Activated T-cell treated with anti-CD3 and anti-CD28 coated beads for 4 hours (primary cell): ENCODE data around the gene ARID2.

ENCODE experiments used
- DNase-seq: peaks from one replicate; pipeline ENCODE4 v3.0.0-alpha.2; 2020

ARID2 gene

GRCh38 chr12:45878630-45879255 lies 149.2 kb downstream of the ARID2 start:
- DNase-seq: no peak

DNA sequence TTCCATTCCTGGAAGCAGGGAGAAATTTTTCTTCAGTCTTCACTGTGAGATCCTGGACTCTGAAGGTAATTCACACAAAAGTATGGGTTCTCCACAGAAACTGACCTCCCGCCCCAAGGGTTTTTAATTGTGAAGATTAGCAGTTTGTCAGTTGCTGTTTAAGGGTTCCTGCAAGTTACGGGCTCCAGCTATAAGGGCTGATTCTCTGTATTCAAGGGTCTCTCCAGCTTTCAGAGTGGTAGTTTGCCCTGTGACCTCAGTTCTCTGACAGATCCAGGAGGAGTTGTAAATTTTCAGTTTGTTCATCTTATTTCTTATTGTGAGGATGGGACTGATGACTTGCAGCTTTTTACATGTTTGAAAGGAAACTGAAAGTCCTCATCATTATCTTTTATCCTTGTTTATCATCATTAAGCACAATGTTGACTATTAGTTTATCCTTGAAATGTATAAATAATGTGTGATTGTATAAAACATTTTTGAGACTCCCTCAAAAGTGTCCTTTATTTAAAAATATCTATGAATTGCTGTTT lies 149.9 kb downstream of the ARID2 start:
- no peak for DNase-seq

DNA sequence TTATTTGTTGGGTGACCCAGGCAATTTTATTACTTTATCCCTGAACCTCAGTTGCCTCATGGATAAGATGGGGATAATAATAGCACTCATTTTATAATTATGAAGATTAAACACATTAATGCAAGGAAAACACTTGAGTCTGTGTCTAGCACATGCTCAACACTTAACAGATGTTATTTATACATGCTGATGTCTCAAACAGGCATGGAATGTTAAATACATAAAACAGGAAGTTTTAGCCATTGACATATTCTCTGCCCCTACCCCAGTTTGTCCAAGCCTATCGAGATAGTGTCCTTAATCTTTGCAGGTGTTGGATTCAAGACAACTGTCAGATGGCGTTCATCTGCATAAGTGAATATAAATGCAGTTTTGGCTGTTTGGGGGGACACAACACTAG lies 151.0 kb downstream of the ARID2 start:
- no peak for DNase-seq

DNA sequence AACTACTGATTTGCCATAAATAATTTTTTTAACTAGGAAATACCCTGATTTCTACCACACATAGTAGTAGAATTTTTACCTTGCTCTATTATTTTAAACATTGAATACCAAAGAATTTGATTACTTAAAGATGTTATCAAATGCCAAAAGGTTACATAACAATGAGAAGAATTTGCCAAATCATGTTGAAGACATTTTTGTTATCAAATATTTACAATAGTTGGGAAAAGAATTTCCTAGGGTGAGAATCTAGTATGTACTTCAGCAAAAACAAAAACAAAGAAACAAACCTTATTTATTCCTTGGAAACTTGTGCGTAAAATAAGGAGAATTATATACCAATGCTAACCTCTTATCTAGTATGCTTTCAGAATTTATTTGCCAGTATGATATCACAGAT lies 153.7 kb downstream of the ARID2 start:
- DNase-seq: no peak

GRCh38 chr12:45886685-45887084 lies 157.2 kb downstream of the ARID2 start:
- DNase-seq: no peak

DNA sequence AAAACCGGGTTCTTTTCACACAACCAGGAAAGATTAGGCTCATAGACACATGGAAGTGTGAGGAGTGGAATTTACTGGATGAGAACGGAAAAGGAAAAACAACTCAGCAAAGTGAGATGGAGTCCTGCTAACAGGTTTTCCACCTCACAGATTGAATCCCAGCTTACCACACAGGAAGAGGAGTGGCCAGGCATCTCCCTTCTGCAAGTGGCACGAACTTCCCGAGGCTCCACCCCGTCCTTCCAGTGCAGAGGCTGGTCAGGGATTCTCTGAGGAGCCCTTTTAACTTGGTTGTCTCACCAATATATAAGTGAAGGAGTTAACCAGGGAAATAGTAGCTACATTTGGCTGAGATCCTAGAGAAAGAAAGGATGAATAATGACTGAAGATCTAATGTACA lies 158.0 kb downstream of the ARID2 start:
- no peak for DNase-seq

DNA sequence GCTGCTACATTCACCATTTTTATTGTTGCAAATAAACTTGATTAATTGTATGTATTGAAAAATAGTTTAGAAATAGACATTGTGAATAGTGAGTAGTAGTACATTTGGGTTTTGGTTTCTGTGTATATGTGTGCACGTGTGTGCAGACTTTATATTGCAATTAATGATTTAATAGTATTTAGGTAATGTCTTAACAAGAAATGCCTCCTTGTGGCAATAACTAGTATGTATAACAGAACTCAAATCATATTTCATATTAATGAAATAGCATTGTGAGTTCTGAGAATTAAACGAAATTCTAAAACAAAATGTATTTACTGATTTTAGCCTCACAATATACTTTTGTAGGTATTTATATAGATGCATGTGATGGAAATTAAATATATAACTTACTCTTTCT lies 160.8 kb downstream of the ARID2 start:
- no peak for DNase-seq

DNA sequence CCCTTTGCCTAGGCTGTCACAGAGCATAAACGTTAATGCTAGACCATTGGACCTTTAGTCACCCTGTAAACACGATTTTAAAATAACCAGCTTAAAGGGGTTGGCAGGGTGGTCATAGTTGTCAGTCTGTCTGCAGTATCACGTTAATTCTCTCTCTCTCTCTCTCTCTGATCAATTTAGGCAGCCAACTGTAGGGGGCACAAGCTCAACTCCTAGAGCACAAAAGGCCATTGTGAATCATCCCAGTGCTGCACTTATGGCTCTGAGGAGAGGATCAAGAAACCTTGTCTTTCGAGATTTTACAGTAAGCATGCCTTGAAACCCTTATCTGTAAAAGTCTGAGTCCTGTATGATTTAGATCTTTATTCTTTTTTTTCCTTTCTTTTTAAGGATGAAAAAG lies 163.7 kb downstream of the ARID2 start:
- no peak for DNase-seq

DNA sequence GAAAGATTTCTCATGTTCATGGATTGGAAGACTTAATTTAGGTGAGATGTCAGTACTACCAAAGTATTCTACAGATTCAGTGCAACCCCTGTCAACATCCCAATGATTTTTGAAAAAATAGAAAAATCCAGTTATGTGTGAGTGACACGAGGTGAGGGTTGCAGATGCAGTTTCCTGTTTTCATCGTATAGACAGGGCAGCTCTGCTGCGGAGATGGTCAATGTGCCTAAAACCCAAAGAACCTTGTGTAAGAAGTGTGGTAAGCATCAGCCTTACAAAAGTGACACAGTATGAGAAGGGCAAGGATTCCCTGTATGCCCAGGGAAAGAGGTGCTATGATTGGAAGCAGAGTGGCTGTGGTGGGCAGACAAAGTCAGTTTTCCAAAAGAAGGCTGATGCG lies 166.5 kb downstream of the ARID2 start:
- no peak for DNase-seq

DNA sequence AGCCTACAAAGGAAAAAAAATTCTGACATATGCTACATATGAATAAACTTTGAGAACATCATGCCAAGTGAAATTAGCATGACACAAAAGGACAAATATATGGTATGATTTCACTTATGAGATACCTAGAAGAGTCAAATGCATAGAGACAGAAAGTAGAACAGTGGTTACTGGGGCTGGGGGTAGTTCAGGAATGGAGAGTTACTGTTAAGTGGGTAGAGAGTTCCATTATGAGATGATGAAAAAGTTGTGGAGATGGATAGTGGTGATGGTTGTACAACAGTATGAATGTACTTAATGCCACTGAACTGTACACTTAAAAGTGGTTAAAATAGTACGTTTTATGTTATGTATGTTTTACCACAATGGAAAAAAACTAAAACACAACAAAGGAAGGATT lies 168.6 kb downstream of the ARID2 start:
- DNase-seq: no peak

GRCh38 chr12:45907955-45908354 lies 178.4 kb downstream of the ARID2 start:
- no peak for DNase-seq

DNA sequence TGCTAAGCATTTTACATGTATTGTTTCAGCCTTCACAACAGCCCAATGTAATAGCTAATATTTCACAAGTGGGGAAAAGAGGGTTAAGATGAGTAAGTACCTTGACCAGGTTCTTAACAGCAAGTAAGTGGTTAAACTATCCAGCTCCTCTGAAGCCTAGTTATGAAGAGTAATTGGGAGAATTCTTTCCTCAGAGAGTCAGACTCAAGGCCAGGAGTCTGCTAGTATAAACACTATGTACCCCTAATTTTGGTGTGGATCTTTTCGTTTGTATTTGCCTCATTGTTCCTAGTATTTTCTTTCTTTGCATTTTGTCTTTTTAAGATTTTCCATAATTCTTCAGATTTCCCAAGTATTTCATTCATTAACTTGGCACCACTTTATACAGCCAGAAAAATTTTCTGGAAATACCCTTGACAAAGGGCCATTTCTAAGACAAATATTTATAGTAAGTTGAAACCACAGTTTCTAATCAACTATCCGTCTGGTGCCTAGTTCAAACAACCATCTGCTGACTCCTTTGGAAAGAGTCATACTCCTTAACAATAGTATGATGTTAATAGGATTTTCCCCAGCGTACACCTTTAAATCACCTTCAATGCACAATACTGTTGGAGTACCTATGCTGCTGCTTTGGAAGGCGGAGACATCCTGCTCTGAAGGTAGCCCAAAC lies 179.7 kb downstream of the ARID2 start:
- no peak for DNase-seq

DNA sequence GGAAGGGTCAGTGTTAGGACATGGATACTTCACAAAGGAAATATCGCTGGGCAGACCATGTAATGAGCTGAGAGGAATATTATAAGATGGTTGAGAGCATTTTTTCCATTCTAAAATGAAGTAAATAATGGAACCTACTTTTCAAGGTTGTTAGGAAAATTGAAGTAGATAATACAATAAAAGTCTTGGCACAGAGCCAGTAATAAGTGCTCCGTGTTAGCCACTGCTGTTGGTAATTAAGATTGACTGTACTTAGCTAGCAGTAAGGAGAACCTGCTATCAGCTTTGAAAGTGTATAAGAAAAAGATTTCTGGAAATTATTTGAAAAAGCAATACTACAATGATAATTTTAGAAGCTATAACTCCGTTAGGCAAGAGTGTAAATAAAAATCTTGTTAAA lies 183.3 kb downstream of the ARID2 start:
- no peak for DNase-seq

DNA sequence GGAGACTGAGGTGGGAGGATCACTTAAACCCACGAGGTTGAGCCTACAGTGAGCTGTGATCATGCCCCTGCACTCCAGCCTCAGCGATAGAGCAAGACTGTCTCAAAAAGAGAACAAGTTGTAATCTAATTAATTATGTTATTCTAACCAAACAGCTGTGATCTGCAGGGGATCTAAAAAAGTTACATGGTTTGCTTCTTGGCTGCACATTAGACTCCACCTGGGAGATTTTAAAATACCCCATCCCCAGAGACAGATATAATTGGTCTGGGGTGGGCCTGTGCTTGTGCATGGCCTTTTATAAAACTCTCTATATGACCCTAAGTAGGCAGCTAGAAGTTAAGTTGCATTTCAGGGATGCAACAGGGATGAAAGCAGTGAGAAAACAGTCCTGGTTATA lies 184.1 kb downstream of the ARID2 start:
- DNase-seq: no peak

- no peak for DNase-seq
Observed at GRCh38 chr12:45914090-45914489, 184.6 kb downstream of the ARID2 start.

- DNase-seq: no peak
Observed at GRCh38 chr12:45915405-45915804, 185.9 kb downstream of the ARID2 start.

DNA sequence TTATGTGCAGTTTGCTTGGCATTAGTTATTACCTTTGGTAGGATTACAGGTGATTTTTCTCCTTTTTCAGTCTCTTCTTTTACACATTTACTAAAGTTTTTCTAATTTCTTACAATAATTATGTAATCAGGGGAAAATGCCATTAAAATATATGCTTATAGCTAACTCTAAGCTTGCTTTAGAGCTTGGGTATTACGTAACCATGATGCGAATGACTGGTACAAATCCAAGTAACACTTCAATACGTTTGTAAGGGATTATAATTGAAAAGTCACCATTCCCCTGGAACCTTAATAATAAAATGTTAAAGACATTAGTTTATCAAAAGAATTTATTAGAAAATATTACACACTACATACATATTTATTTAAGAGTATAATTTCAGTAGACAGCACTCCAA lies 189.3 kb downstream of the ARID2 start:
- no peak for DNase-seq

DNA sequence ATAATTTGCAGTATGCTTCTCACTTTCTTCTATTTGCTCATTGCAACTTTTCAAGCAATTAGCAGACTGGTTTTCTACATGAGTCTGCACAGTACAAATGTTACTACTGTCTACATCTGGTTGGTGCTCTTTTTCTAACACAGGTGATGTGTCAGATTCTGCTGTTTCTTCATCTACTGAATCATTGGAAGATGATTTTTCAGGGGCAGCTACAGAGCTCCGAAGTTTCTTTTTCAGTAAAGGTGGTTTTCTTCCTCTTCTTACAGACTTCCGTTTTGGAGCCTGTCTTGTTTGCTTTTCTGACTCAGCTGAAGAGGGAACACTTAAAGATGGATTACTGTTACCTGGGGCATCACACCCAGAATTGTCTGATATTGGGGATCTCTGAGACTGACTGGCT lies 198.8 kb downstream of the ARID2 start:
- DNase-seq: no peak

GRCh38 chr12:45930369-45930768 lies 200.9 kb downstream of the ARID2 start:
- DNase-seq: no peak

GRCh38 chr12:45933504-45933903 lies 204.0 kb downstream of the ARID2 start:
- DNase-seq: no peak

- no peak for DNase-seq
Observed at GRCh38 chr12:45934956-45935355, 205.4 kb downstream of the ARID2 start.

GRCh38 chr12:45938566-45938965 lies 209.1 kb downstream of the ARID2 start:
- DNase-seq: no peak

- no peak for DNase-seq
Observed at GRCh38 chr12:45939759-45940158, 210.3 kb downstream of the ARID2 start.

DNA sequence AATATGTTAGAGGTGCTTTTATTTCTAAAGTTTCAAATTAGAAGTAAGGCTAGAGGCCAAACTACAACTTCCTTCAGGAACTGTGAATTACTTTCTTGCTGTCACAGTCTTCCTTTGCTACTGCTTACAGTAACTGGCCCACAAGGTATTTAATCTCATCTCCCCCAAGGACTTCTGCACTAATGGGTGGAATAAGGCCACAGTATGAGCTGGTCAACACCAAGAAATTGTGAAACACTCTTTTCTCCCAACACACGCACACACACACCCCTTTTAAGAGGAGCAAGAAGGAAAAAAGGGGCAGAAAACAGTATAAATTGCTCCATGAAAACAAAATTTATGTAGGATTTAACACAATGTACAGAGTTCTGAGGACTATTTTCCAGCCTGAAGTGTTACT lies 215.3 kb downstream of the ARID2 start:
- DNase-seq: no peak

DNA sequence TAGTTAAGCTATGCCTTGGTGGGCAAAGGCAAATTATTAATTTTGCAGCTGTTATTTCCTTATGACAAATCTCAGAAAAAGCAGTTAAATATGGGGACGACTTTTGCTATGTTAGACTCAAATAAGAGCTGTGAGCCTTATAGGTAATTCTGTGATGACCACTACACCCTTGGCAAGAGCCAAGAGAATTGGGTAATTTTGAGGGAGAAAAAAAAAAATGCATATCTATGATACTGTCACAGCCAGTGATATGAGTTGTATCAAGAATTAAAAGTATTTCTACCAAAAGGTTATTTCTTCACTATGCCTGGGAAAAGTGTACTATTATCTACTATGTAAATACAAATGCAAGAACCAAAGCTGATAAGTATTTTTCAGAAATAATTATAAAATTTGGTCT lies 216.9 kb downstream of the ARID2 start:
- no peak for DNase-seq
